NCI-H460 (cell line): ENCODE measurements around the gene ZKSCAN5. TPM values are rescaled to one million over a fixed set of nuclear protein-coding genes. Genes with fewer than 3 reads are reported as not detected.
"Not testable (repeated sequence)": the region's sequence is repeated elsewhere in the genome, so short reads cannot be mapped to it uniquely, and the experiment has no call there.

Experiments
- DNase-seq: peaks from one replicate; pipeline ENCODE4 v3.0.0-alpha.2; 2016; ENCODE audit warnings: low read depth; ENCODE audit errors: extremely low read depth
- total RNA-seq: library from RNA; depleted of rRNA; stranded (reverse); fragments of >200 nt; shearing (Covaris generic); gene quantifications from 2 replicates; pipeline ENCODE4 v1.2.3, GENCODE V29; 2014

The ZKSCAN5 gene
- total RNA-seq, 1 experiment from 2014 or later = 12.7 TPM

DNA sequence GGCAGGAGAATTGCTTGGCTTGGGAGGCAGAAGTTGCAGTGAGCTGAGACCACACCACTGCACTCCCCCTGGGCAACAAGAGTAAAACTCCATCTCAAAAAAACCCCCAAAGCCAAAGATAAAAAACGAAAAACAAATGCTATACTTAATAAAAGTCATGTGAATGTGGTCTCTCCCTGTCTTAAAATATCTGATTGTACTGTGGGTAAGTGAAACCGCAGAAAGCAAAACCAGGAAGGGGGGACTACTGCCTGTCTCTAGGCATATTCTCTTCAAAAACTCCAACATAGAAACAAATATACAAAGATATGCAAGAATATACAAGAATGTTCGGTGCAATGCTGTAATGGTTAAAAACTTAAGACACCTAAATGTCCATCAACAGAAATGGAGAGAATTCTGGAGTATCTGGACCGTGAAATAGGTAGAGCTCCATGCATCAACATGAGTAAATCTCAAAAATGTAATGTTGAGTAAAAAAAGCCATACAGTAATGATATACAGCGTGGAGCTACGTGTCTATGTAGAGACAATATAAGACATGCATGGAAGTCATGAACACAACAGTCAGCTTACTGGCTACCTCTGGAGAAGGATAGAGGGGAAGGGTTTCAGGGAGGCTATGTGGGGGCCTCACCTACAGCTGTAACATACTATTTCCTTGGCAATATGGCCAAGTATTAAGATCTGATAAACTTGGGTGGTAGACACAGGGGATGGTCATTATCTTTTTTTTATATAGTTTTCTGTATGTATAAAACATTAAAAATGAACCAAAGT lies 6.5 kb upstream of the ZKSCAN5 start:
- no peak for DNase-seq

DNA sequence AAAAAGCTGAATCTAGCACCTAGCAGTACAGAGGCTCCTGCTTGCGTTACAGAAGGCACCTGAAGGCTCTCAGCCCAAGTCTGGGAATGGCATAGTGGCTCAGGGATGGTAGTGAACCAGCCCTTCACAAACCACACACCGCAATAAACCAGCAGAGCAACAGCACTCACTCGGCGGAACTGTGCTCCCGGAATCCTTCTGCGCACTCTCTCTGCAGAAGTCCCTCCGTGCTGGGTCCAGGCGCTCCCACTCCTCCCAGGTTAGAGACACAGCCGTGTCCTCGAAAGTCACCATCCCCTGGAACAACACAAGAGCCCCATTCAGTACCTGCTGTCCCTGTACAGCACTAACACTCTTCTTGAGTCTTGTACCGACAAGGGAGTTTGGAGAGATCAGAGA lies 5.9 kb upstream of the ZKSCAN5 start:
- DNase-seq = no peak

DNA sequence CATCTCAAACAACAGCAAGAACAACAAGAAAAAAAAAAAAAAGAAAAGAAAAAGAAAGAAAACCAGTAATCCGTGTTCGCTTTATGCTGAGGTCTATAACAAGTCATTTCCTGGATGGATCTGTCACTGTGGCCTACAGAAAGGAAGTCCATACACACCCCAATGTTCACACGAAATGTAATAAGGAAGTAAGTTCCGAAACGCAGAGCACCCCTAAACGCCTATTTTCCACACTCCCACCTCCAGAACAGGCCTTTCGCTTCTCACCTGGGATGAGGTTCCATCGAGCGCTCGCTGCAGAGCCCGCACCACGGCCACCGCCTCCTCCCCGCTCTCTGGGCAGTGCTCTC lies 5.1 kb upstream of the ZKSCAN5 start:
- no peak for DNase-seq

DNA sequence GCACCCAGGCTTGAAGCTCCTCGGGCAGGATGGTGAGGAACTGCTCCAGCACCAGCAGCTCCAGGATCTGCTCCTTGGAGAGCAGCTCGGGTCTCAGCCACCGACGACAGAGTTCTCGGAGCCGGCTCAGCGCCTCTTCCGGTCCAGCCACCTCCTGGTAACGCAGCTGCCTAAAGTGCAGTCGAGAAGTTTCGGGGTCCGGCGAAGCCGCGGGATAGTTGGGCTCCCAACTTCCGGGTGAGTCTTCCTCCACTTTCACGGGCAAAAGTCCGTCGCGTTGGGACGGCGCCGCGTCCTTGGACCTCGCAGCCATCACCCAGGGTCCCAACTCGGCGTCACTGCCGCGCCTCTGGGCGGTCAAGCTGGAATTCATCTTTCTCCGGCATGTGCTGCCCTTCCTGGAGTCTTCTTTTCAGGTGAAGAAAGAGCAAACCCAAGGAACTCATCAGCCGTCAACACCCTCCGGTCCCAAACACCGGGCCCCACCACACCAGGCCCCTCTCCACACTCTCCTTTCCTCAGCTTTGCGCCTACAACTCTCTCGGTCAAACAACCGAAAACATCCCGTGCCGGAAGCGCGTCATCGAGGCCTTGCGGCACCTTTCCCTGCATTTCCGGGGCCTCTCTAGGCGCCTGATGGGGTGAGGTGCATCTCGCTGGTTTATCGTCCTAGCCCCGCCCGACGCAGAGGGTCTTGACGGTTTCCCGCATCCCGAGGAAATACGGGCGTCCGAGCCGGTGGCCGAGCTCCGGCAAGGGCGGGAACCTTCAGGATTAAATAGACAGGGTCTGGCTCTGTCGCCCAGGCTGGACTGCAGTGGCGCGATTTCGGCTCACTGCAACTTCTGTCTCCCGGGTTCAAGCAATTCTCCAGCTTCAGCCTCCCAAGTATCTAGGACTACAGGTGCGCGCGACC lies 4.5 kb upstream of the ZKSCAN5 start, which contains the start of gene ZNF394:
TSS of gene ZNF394 (minus strand) at position 561 of the 916 bp plus-strand sequence. CDS start at position 373, 188 bp downstream.
- DNase-seq = peak; percentile 91

DNA sequence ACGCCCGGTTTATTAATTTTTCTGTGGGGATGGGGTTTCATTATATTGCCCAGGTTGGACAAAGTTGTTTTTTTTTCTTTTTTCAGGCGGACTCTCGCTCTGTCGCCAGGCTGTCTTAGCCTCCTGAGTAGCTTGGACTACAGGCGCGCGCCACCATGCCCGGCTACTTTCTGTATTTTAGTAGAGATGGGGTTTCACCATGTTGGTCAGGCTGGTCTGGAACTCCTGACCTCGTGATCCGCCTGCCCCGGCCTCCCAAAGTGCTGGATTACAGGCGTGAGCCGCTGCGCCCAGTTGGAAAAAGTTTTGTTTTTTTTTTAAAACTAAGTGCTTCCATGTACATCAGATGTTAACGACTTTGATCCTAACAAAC lies 3.8 kb upstream of the ZKSCAN5 start:
- DNase-seq = no peak

DNA sequence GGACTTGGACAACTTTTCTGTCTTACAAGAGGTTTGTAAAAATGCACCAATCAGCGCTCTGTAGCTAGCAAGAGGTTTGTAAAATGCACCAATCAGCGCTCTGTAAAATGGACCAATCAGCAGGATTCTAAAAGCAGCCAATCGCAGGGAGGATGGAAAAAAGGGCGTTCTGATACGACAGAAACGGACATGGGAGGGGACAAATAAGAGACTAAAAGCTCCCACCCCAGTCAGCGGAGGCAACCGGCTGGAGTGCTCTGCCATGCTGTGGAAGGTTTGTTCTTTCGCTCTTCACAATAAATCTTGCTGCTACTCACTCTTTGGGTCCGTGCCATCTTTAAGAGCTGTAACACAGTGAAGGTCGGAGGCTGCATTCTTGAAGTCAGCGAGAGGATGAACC lies 3.2 kb upstream of the ZKSCAN5 start:
- not testable (repeated sequence) for DNase-seq

DNA sequence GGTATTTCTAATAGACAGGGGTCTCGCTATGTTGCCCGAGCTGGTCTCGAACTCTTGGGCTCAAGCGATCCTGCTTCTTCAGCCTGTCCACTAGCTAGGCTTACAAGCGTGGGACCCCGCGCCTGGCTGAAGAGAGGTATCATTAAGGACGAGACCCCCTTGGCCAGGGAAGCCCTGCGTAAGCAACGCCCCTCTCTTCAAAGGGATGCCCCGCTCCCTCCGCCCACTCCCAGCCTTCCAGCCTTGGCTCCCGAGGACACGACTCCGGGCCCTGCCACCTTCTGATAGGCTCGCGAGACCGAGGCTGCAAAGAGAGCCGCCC lies 220 bp upstream of the ZKSCAN5 start:
- no peak for DNase-seq

DNA sequence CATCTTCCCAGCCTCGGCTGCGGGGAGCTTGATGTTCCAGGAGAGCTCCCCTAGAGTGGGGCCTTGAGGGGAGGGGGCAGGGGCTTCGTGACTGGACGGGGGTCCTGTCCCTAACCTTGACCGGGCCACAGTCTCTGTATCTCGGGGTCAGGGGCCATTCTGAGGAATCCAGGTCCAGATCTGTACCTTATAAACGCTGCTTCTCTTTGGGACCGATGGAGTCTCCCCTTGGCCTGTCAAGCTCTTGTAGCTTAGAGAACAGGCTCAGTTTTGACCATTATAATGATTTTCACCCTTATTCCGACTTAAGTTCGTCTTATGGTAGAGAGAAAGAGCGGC lies 831 bp downstream of the ZKSCAN5 start:
- no peak for DNase-seq

DNA sequence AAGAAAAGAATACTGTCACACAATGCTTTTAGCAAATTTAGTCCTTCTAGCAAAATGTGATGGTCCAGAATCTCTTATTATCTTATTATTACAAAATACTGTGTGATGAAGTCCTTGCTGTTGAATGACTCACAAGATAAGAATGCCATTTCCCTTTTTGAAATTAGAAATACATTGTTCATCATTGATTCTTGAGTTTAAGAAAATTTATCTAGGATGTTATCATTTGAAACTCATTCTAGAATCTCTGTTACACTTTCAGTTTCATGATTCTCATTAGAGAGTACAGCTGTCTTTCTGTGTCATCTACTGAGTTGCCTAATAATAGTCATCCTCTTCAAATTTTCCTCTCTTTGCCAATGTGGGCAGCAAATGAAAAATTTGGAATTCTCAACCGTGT lies 9.6 kb downstream of the ZKSCAN5 start:
- no peak for DNase-seq

DNA sequence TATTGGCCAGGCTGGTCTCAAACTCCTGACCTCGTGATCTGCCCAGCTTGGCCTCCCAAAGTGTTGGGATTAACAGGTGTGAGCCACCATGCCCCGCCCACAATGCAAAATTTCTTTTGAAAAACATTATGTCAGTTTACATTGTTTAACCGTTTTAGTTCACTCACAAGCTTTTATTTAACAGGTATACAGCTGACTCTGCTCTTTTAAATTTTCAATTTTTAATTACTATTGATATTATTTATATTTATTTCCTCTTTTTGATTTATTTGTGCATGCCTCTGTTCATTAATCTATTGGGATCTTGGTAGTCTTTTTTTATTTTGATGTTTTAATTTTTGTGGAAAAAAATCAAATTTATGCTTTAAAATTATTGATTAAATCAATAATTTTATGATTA lies 16.9 kb downstream of the ZKSCAN5 start:
- no peak for DNase-seq

DNA sequence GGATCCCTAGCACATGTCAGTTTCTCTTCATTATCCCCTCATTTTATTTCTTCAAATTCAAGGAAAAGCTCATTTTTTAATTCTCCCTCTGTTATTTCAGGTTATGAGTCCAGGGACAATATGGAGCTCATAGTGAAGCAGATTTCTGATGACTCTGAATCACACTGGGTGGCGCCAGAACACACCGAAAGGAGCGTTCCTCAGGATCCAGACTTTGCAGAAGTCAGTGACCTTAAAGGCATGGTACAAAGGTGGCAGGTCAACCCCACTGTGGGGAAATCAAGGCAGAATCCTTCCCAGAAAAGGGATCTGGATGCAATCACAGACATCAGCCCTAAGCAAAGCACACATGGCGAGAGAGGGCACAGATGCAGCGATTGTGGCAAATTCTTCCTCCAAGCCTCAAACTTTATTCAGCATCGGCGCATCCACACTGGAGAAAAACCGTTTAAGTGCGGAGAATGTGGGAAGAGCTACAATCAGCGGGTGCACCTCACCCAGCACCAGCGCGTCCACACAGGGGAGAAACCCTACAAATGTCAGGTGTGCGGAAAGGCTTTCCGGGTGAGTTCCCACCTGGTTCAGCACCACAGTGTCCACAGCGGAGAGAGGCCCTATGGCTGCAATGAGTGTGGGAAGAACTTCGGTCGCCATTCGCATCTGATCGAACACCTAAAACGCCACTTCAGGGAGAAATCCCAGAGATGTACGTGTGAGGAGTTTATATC lies 21.4 kb downstream of the ZKSCAN5 start:
- DNase-seq = no peak

DNA sequence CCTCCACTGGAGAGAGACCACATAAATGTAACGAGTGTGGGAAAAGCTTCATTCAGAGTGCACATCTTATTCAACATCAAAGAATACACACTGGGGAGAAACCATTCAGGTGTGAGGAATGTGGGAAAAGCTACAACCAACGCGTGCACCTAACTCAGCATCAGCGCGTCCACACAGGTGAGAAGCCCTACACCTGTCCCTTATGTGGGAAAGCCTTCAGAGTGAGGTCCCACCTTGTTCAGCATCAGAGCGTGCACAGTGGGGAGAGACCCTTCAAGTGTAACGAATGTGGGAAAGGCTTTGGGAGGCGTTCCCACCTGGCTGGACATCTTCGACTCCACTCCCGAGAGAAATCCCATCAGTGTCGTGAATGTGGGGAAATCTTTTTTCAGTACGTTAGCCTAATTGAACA lies 26.9 kb downstream of the ZKSCAN5 start:
- DNase-seq = no peak

DNA sequence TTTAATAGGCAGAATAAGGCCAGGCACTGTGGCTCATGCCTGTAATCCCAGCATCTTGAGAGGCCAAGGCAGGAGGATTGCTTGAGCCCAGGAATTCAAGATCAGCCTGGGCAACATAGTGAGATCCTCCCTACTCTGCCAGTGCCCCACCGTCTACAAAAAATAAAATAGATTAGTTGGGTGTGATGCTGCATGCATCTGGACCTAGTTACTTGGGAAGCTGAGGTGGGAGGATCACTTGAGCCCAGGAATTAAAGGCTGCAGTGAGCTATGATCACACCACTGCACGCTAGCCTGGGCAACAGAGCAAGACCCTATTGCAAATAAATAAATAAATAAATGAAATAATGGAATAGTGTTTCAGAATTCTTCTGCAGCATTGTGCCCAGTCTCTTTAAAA lies 31.2 kb downstream of the ZKSCAN5 start:
- DNase-seq = no peak

DNA sequence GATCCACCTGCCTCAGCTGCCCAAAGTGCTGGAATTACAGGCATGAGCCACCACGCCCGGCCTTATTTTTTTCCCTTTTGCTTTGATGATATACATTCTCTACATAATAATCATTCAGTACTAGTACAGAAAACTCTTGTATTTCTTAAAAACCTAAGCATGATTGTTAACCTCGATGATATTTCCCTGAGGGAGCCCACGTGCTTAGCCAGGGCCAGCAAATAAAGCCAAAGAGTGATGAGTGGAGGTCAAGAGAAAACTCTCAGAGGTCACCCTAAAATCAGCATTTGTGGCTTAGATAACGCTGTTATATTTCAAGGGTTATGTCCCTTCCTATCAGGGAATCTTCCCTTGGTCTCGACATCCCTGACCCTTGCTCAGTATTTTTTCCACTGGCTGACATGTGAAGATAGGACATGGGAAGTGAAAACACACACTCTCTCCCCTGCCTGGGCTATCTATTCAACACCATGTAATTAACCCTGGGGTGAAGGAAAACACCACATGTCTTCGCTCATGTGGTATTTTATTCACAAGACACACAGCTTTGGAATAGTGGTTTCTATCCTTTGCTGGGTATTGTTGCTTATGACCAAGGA lies 34.9 kb downstream of the ZKSCAN5 start:
- DNase-seq = no peak

DNA sequence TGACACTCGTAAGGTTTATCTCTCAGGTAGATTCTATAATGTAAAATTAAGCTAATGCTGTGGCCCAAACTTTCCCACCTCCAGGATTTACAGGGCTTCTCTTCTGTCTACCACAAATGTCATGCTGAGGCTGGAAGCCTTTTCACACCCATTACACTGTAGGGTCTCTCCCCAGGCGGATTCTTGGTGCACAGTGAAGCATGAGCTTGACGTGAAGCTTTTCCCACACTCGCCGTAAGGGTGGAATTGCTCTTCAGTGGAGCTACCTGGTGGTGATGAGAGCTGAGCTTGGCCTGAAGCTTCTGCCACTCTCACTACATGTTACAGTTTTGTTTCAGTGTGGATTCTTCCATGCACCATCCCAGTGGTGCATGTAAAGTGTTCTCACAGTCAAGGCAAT lies 36.1 kb downstream of the ZKSCAN5 start:
- no peak for DNase-seq

DNA sequence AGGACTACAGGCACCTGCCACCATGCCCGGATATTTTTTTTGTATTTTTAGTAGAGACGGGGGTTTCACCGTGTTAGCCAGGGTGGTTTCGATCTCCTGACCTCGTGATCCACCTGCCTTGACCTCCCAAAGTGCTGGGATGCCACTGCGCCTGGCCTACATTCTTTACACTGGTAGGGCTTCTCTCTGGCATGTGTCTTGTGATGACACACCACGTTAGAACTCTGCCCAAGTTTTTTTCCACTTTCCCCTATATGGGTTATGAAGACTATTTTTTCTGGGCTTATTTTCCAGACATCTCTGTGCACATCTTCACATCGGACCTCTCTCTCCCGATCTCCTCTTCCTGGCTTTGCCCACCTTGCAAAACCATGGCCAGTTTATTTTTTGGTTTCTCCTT lies 36.8 kb downstream of the ZKSCAN5 start:
- no peak for DNase-seq

DNA sequence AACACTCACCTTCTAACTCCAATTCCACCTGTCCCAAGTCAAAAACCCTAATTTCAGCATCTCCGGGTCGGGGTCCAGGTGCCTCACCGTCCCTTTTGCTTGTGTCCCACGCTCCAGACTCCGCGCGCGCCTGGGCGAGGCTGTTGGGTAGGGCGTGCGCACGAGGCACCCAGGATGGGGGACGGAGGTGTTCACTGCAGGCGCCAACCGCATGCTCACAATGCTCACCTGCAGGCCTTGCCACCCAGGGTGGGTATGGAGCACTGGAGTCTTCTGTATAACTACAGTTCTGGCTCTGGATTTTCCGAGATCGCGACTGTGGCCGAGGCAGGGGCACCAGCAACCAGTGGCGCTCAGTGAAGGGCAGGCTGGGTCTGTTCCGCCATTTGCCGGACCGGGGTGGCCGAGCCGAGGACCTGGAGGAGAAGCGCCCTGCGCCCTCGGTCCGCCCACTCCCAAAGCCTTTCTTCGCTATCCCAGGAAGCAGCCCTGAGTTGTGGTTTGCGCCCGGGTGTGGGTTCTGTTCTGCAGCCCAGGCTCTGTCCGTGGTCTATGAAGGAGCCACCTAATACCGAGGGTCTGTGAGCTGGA lies 38.7 kb downstream of the ZKSCAN5 start:
- DNase-seq = no peak

DNA sequence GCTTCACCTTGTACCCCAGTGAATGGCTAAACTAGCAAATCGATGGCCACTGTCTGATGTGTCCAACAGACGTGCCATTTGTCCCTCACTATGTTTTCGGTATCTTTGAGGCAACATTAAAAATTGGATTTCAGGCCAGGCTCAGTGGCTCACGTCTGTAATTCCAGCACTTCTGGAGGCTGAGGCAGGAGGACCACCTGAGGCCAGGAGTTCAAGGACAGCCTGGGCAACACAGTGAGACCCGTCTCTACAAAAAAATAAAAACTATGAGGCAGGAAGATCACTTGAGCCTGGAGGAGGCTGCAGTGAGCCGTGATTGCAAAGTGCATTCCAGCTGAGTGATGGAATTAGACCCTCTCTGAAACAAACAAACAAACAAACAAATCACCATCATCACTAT lies 39.5 kb downstream of the ZKSCAN5 start:
- no peak for DNase-seq

DNA sequence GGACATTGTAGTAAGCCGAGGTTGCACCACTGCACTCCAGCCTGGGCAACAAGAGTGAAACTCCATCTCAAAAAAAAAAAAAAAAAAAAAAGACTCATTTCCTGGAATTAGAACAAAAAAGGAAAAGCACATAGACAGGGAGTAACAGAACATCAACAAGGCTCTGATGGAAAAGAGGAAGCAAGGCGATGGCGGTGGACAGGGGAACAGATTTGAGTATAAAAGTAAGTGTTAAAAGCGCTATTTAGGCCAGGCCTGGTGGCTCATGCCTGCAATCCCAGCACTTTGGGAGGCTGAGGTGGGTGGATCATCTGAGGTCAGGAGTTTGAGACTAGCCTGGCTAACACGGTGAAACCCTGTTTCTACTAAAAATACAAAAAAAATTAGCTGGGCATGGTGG lies 40.8 kb downstream of the ZKSCAN5 start:
- DNase-seq = not testable (repeated sequence)

DNA sequence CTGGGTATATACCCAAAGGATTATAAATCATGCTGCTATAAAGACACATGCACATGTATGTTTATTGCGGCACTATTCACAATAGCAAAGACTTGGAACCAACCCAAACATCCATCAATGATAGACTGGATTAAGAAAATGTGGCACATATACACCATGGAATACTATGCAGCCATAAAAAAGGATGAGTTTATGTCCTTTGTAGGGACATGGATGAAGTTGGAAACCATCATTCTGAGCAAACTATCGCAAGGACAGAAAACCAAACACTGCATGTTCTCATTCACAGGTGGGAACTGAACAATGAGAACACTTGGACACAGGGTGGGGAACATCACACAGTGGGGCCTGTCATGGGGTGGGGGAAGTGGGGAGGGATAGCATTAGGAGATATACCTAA lies 45.1 kb downstream of the ZKSCAN5 start:
- DNase-seq = not testable (repeated sequence)

DNA sequence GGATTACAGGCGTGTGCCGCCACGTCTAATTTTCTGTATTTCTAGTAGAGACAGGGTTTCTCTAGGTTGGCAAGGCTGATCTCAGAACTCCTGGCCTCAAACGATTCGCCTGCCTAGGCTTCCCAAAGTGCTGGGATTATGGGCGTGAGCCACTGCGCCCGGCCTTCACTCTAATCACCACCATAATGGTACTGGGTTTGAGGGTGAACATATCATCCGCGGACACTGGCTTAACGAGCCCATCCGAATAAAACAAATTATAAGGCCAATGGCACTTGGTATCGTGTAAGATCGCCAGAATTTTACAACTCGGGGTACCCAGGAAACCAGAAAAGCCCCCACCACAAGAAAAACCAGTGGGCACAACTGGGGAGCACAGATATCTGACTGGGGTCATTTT lies 46.9 kb downstream of the ZKSCAN5 start:
- DNase-seq = no peak
